ENCODE measurements around the gene AGXT2. TPM values are rescaled to one million over a fixed set of nuclear protein-coding genes. Genes with fewer than 3 reads are reported as not detected.

AGXT2 gene
- total and polyA plus RNA-seq, 4 donors, result not detected

GRCh38 chr5:35015063-35015462 is 32.7 kb downstream of the AGXT2 start:
- 65 to 82% methylated on average over 4 of the region's 4 CpGs for WGBS, 2 donors
- H3K27me3 ChIP-seq (ENCODE audit: control insufficient read depth in 1 of 2, insufficient read depth in 2 of 2, low read length in 1 of 2), result no peaks in the 10 kb centered on the region
- intact Hi-C loops (cut with DNase I), result no loop called here
- H3K27ac ChIP-seq (ENCODE audit: low read depth in 1 of 2, low read length in 2 of 2), result no peak overlapping the region
- no peaks in the 10 kb centered on the region for H3K4me1 ChIP-seq (ENCODE audit: control insufficient read depth in 1 of 2, insufficient read depth in 2 of 2, low read length in 2 of 2)
- H3K9me3 ChIP-seq (ENCODE audit: control insufficient read depth, low read length), result no peaks in the 10 kb centered on the region
- no peaks in the 10 kb centered on the region for H3K36me3 ChIP-seq (ENCODE audit: control insufficient read depth in 1 of 2, insufficient read depth in 2 of 2, low read length in 1 of 2)
- no peak overlapping the region for H3K4me3 ChIP-seq (ENCODE audit: low read length in 2 of 2)
- no peak for ATAC-seq (ENCODE audit: low FRiP score)
- DNase-seq, result no peak

DNA sequence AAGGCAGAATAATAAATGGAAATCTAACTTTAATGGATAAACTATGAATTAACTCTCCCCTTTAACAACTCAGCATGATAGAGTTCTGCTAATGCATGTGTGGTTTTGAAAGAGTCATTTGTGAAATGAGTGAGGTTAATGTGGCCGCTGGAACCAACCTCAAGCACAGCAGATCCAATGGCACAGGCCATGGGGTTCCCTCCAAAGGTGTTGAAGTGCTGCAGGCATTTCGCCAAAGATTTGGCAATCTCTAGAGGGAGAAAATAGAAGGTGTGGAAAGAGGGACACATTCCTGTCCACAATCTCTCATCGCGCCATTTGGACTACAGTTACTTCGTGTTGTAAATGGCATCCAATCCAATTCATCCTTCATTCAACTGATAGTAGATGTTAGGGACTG is 35.0 kb downstream of the AGXT2 start:
- H3K4me3 ChIP-seq (ENCODE audit: low read length in 2 of 2), result no peak overlapping the region
- WGBS, 2 donors, result 51 to 81% methylated on average over 5 of the region's 5 CpGs
- no peak overlapping the region for H3K27ac ChIP-seq (ENCODE audit: low read depth in 1 of 2, low read length in 2 of 2)
- no peaks in the 10 kb centered on the region for H3K4me1 ChIP-seq (ENCODE audit: control insufficient read depth in 1 of 2, insufficient read depth in 2 of 2, low read length in 2 of 2)
- H3K9me3 ChIP-seq (ENCODE audit: control insufficient read depth, low read length), result no peaks in the 10 kb centered on the region
- no peaks in the 10 kb centered on the region for H3K36me3 ChIP-seq (ENCODE audit: control insufficient read depth in 1 of 2, insufficient read depth in 2 of 2, low read length in 1 of 2)
- no peak for DNase-seq
- intact Hi-C loops (cut with DNase I), result no loop called here
- no peaks in the 10 kb centered on the region for H3K27me3 ChIP-seq (ENCODE audit: control insufficient read depth in 1 of 2, insufficient read depth in 2 of 2, low read length in 1 of 2)
- no peak for ATAC-seq (ENCODE audit: low FRiP score)

GRCh38 chr5:35012365-35012764 is 35.4 kb downstream of the AGXT2 start:
- H3K4me1 ChIP-seq (ENCODE audit: control insufficient read depth in 1 of 2, insufficient read depth in 2 of 2, low read length in 2 of 2), result no peaks in the 10 kb centered on the region
- no peaks in the 10 kb centered on the region for H3K9me3 ChIP-seq (ENCODE audit: control insufficient read depth, low read length)
- WGBS, 2 donors, result 51 to 66% methylated on average over 3 of the region's 3 CpGs
- H3K27me3 ChIP-seq (ENCODE audit: control insufficient read depth in 1 of 2, insufficient read depth in 2 of 2, low read length in 1 of 2), result no peaks in the 10 kb centered on the region
- ATAC-seq (ENCODE audit: low FRiP score) (no peak), DNase-seq (no peak)
- intact Hi-C loops (cut with DNase I), result no loop called here
- H3K36me3 ChIP-seq (ENCODE audit: control insufficient read depth in 1 of 2, insufficient read depth in 2 of 2, low read length in 1 of 2), result no peaks in the 10 kb centered on the region
- H3K27ac ChIP-seq (ENCODE audit: low read depth in 1 of 2, low read length in 2 of 2), result no peak overlapping the region
- H3K4me3 ChIP-seq (ENCODE audit: low read length in 2 of 2), result no peak overlapping the region

GRCh38 chr5:35010676-35011075 is 37.1 kb downstream of the AGXT2 start:
- ATAC-seq (ENCODE audit: low FRiP score) (no peak), DNase-seq (no peak)
- intact Hi-C loops (cut with DNase I), result no loop called here

DNA sequence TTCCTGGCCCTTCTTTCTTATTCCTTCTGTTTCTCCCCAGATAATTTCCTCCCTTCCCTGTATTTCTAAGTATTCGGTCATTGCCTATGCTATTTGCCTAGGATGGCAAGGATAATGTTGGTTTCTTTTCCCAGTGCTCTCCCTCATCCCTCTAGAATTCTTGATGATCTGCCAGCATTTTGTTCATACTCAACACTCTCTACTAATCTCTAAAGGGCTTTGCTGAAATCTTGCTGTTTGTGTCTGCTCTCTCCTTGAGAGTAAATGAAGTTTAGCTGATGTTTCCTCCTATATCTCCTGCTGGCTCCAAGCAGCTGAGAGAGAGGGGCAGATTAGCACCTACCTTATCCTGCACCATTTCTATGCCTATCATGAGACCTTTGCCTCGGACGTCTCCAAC is 38.1 kb downstream of the AGXT2 start:
- WGBS, 2 donors, result 82 to 84% methylated on average over 3 of the region's 3 CpGs
- Histone ChIP-seq H3K27ac (ENCODE audit: low read depth in 1 of 2, low read length in 2 of 2) (no peak overlapping the region), H3K27me3 (ENCODE audit: control insufficient read depth in 1 of 2, insufficient read depth in 2 of 2, low read length in 1 of 2) (no peaks in the 10 kb centered on the region), H3K36me3 (ENCODE audit: control insufficient read depth in 1 of 2, insufficient read depth in 2 of 2, low read length in 1 of 2) (no peaks in the 10 kb centered on the region), H3K4me3 (ENCODE audit: low read length in 2 of 2) (no peak overlapping the region), H3K4me1 (ENCODE audit: control insufficient read depth in 1 of 2, insufficient read depth in 2 of 2, low read length in 2 of 2) (no peaks in the 10 kb centered on the region), H3K9me3 (ENCODE audit: control insufficient read depth, low read length) (no peaks in the 10 kb centered on the region)
- ATAC-seq (ENCODE audit: low FRiP score), result no peak
- no peak for DNase-seq
- intact Hi-C loops (cut with DNase I), result loop anchor here in 1 of 2 donors (5.0 kb wide), 1 partner anchor 537 kb away; no protein-coding TSS in a partner anchor

More at GRCh38 chr5:35010676-35011075, 37.1 kb downstream of the AGXT2 start:
- Histone ChIP-seq H3K27me3 (ENCODE audit: control insufficient read depth in 1 of 2, insufficient read depth in 2 of 2, low read length in 1 of 2) (no peaks in the 10 kb centered on the region), H3K27ac (ENCODE audit: low read depth in 1 of 2, low read length in 2 of 2) (no peak overlapping the region), H3K4me3 (ENCODE audit: low read length in 2 of 2) (no peak overlapping the region), H3K9me3 (ENCODE audit: control insufficient read depth, low read length) (no peaks in the 10 kb centered on the region), H3K4me1 (ENCODE audit: control insufficient read depth in 1 of 2, insufficient read depth in 2 of 2, low read length in 2 of 2) (no peaks in the 10 kb centered on the region), H3K36me3 (ENCODE audit: control insufficient read depth in 1 of 2, insufficient read depth in 2 of 2, low read length in 1 of 2) (no peaks in the 10 kb centered on the region)

DNA sequence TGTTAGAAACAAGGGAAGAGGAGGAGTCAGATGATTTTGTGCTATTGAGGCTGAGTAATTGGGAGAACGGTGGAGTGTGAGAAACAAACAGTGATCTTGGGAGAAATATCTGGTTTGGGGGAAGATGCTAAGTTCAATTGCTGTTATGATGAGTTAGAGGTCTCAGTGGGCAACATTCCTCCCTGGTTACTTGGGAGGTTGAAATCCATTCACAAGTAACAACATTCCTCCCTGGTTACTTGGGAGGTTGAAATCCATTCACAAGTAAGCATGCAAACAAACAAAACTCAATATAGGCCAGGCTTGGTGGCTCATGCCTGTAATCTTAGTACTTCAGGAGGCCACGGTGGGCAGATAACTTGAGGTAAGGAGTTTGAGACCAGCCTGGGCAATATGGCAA is 38.7 kb downstream of the AGXT2 start:
- Histone ChIP-seq H3K4me1 (ENCODE audit: control insufficient read depth in 1 of 2, insufficient read depth in 2 of 2, low read length in 2 of 2) (no peaks in the 10 kb centered on the region), H3K9me3 (ENCODE audit: control insufficient read depth, low read length) (no peaks in the 10 kb centered on the region), H3K27me3 (ENCODE audit: control insufficient read depth in 1 of 2, insufficient read depth in 2 of 2, low read length in 1 of 2) (no peaks in the 10 kb centered on the region), H3K4me3 (ENCODE audit: low read length in 2 of 2) (no peak overlapping the region), H3K27ac (ENCODE audit: low read depth in 1 of 2, low read length in 2 of 2) (no peak overlapping the region), H3K36me3 (ENCODE audit: control insufficient read depth in 1 of 2, insufficient read depth in 2 of 2, low read length in 1 of 2) (no peaks in the 10 kb centered on the region)
- WGBS, 2 donors, result 73 to 78% methylated on average over 2 of the region's 2 CpGs
- DNase-seq, result no peak
- intact Hi-C loops (cut with DNase I), result loop anchor here in 1 of 2 donors (5.0 kb wide), 1 partner anchor 537 kb away; no protein-coding TSS in a partner anchor
- no peak for ATAC-seq (ENCODE audit: low FRiP score)

GRCh38 chr5:35004771-35005170 is 43.0 kb downstream of the AGXT2 start:
- no peak for ATAC-seq (ENCODE audit: low FRiP score)

DNA sequence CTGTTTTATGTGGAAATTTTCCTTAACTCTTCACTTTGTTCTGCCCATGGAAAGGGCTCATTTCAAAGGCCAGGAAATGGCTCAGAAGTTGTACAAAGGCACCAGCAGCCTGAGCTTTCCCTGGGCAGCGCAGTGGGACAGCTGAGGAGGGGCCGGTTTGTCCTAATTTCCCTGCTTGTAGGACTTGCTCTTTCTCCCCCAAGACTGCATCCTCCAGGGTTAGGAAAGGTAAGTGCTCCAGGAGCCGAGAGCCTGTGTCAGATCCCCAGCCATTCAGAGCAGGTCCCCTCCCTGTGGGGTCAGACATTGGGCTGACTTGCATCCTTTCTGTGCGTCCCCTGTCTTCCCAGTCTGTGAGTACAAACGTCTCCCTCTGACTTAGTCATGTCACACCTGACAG is 43.5 kb downstream of the AGXT2 start:
- ATAC-seq (ENCODE audit: low FRiP score) (peak; percentile 11), DNase-seq (no peak)
- no peaks in the 10 kb centered on the region for H3K4me1 ChIP-seq (ENCODE audit: control insufficient read depth in 1 of 2, insufficient read depth in 2 of 2, low read length in 2 of 2)
- intact Hi-C loops (cut with DNase I), result loop anchor here in 1 of 2 donors (5.0 kb wide), 1 partner anchor 527 kb away; no protein-coding TSS in a partner anchor
- H3K4me3 ChIP-seq (ENCODE audit: low read length in 2 of 2), result no peak overlapping the region
- H3K27ac ChIP-seq (ENCODE audit: low read depth in 1 of 2, low read length in 2 of 2), result no peak overlapping the region
- 64 to 71% methylated on average over 5 of the region's 5 CpGs for WGBS, 2 donors
- no peaks in the 10 kb centered on the region for H3K27me3 ChIP-seq (ENCODE audit: control insufficient read depth in 1 of 2, insufficient read depth in 2 of 2, low read length in 1 of 2)
- no peaks in the 10 kb centered on the region for H3K36me3 ChIP-seq (ENCODE audit: control insufficient read depth in 1 of 2, insufficient read depth in 2 of 2, low read length in 1 of 2)
- no peaks in the 10 kb centered on the region for H3K9me3 ChIP-seq (ENCODE audit: control insufficient read depth, low read length)

More at GRCh38 chr5:35004771-35005170, 43.0 kb downstream of the AGXT2 start:
- intact Hi-C loops (cut with DNase I), result loop anchor here (5.0 kb wide), 2 partner anchors 527 to 532 kb away; no protein-coding TSS in a partner anchor
- Histone ChIP-seq H3K4me3 (ENCODE audit: low read length in 2 of 2) (no peak overlapping the region), H3K9me3 (ENCODE audit: control insufficient read depth, low read length) (no peaks in the 10 kb centered on the region), H3K4me1 (ENCODE audit: control insufficient read depth in 1 of 2, insufficient read depth in 2 of 2, low read length in 2 of 2) (no peaks in the 10 kb centered on the region), H3K27me3 (ENCODE audit: control insufficient read depth in 1 of 2, insufficient read depth in 2 of 2, low read length in 1 of 2) (no peaks in the 10 kb centered on the region), H3K36me3 (ENCODE audit: control insufficient read depth in 1 of 2, insufficient read depth in 2 of 2, low read length in 1 of 2) (no peaks in the 10 kb centered on the region), H3K27ac (ENCODE audit: low read depth in 1 of 2, low read length in 2 of 2) (no peak overlapping the region)
- WGBS, 2 donors, result 90 to 91% methylated on average over 1 of the region's 1 CpG
- no peak for DNase-seq

DNA sequence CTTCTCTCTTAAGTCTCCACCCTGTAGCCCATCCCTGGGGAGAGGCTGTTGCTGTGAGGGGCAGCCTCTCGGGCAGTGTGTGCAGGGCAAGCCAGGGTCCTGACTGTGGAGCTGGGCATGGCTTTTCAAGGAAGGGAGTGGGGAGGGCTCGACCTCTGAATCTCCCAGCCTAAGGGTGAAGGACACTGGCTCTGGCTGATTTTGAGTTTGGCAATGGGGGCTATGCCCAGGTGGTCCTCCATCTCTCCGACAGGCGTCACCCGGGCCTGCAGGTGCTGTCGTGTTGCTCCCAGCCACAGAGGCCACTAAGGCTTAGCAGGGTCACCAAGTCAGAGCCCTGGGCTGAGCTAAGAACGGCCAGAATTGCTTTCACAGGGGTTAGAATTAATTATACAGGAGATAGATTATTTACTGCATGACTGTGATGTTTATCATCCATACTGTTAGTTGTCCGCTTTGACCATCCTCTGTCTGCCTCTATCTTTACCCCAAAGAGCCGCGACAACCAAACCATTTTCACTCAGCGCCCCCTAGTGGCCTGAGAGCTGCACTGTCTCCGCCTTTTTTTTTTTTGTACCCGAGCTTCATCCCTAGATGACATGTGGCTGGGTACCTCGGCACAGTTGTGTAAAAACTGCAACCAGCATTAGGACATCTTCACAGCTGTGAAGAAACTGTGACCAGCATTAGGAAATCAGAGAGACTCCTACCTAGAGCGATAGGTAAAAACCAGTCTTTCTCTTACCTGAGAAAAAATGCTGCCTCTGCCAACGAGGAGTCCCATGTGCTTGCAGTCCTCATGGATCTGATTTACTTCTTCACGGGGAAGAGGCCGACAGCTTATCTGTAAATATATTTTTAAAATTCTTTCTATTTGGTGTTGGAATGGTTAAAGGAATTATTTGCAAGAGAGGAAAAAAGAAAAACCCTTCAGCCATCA is 44.5 kb downstream of the AGXT2 start:
- Histone ChIP-seq H3K9me3 (ENCODE audit: control insufficient read depth, low read length) (no peaks in the 10 kb centered on the region), H3K36me3 (ENCODE audit: control insufficient read depth in 1 of 2, insufficient read depth in 2 of 2, low read length in 1 of 2) (no peaks in the 10 kb centered on the region), H3K27me3 (ENCODE audit: control insufficient read depth in 1 of 2, insufficient read depth in 2 of 2, low read length in 1 of 2) (no peaks in the 10 kb centered on the region), H3K27ac (ENCODE audit: low read depth in 1 of 2, low read length in 2 of 2) (no peak overlapping the region), H3K4me1 (ENCODE audit: control insufficient read depth in 1 of 2, insufficient read depth in 2 of 2, low read length in 2 of 2) (no peaks in the 10 kb centered on the region), H3K4me3 (ENCODE audit: low read length in 2 of 2) (no peak overlapping the region)
- peak; percentile 73 for ATAC-seq (ENCODE audit: low FRiP score)
- peak; percentile 53 to 76 for DNase-seq
- WGBS, 2 donors, result 39 to 41% methylated on average over 18 of the region's 18 CpGs
- intact Hi-C loops (cut with DNase I), result loop anchor here in 1 of 2 donors (5.0 kb wide), 1 partner anchor 526 kb away; no protein-coding TSS in a partner anchor
